NB4 (cell line): ENCODE data around the gene TCF3.

Source experiments
- DNase-seq: peaks from one replicate; pipeline ENCODE4 v3.0.0; 2010; ENCODE audit warnings: low read depth
- H3K4me3 ChIP-seq: one replicate; pipeline ENCODE4 v1.5.1; 2011; ENCODE audit warnings: mild to moderate bottlenecking, low read depth, low read length, moderate library complexity
- CTCF ChIP-seq: IDR thresholded peaks from one replicate; pipeline ENCODE4 v1.5.1; 2012; ENCODE audit warnings: low read depth, low read length
- MAX ChIP-seq: IDR thresholded peaks from 2 replicates; pipeline ENCODE4 v1.6.1; 2011; ENCODE audit warnings: low read depth, low read length
- MYC ChIP-seq: IDR thresholded peaks from 2 replicates; pipeline ENCODE4 v1.6.1; 2011; ENCODE audit warnings: low read depth, low read length
- POLR2A ChIP-seq: IDR thresholded peaks from 2 replicates; pipeline ENCODE4 v1.6.1; 2011; ENCODE audit warnings: mild to moderate bottlenecking; ENCODE audit not compliant: insufficient read length; ENCODE audit errors: extremely low read depth

The TCF3 gene

GRCh38 chr19:1619094-1619439 is 33.3 kb downstream of the TCF3 start:
- no peak overlapping the region for H3K4me3 ChIP-seq
- TF ChIP-seq MYC (no peak), CTCF (no peak), MAX (no peak), POLR2A (no peak)
- DNase-seq: no peak

DNA sequence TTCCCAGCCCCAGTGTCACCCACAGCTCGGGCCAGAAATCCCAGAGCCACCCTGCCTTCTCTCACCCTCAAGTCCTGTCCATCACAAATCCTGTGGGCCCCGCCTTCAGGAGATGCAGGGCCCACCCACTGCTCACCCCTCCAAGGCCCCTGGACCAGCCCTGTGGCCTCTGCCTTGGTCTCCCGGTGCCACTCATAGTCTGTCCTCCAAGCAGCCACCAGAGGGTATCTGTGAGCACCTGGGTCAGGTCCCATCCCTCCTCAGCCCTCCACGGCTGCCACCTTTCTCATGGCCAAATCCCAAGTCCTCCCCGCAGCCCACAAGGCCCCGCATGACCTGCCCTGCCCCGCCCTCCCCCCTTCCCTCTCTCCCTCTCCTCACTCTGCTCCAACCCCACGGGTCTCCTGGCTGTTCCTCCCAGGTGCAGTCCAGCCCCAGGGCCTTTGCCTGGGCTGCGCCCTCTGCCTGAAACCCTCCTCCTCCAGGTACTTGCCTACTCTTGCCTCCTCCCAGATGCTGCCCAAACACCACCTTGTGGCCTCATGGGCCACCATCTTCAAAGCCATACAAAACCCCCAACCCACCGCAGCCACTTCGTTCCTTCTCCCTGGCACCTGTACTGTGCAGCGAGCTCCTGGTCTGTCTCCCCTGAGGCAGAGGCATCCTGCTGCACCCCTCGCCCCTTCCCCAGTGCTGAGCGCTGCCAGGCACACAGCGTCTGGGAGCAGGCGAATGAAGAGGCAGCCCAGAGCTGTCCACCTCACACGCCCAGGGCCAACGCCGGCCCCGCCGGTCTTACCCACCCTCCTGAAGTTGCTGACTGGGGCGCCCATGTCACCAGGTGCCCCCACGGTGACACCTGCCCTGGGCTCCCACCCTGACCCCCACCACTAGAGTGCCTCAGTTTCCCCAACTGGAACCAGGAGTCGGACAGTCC is 34.0 kb downstream of the TCF3 start:
- TF ChIP-seq CTCF: peak; percentile 21
- TF ChIP-seq MAX: no peak
- no peak overlapping the region for H3K4me3 ChIP-seq
- DNase-seq: peak; percentile 28

GRCh38 chr19:1616875-1617274 is 35.5 kb downstream of the TCF3 start:
- TF ChIP-seq CTCF (no peak), MAX (no peak), POLR2A (no peak), MYC (no peak)
- no peak overlapping the region for H3K4me3 ChIP-seq
- DNase-seq: no peak

- TF ChIP-seq POLR2A (no peak), CTCF (no peak), MYC (no peak), MAX (no peak)
- H3K4me3 ChIP-seq: no peak overlapping the region
- DNase-seq: no peak
Measured at GRCh38 chr19:1616396-1616795, 36.0 kb downstream of the TCF3 start.

- no peak for DNase-seq
- H3K4me3 ChIP-seq: no peak overlapping the region
- no peak for TF ChIP-seq MYC
- no peak for TF ChIP-seq CTCF
- TF ChIP-seq MAX: no peak
- no peak for TF ChIP-seq POLR2A
Measured at GRCh38 chr19:1615156-1615765, 37.2 kb downstream of the TCF3 start.
